Fibroblast of pulmonary artery (primary cell): ENCODE data around the gene SIVA1.

Source experiments
- DNase-seq: peaks from one replicate; pipeline ENCODE4 v3.0.0-alpha.2; 2010; ENCODE audit warnings: low read depth
- H3K4me3 ChIP-seq: replicated peaks from 2 replicates; pipeline ENCODE4 v1.5.1; 2011; ENCODE audit warnings: low read depth, mild to moderate bottlenecking, control low read depth, low read length, moderate library complexity
- TF ChIP-seq, protein P1 (sequence below): IDR thresholded peaks from 2 replicates; pipeline ENCODE4 v1.5.1; 2011; ENCODE audit warnings: mild to moderate bottlenecking, control low read depth, low read length, inconsistent platforms; ENCODE audit errors: missing control alignments

The SIVA1 gene

DNA sequence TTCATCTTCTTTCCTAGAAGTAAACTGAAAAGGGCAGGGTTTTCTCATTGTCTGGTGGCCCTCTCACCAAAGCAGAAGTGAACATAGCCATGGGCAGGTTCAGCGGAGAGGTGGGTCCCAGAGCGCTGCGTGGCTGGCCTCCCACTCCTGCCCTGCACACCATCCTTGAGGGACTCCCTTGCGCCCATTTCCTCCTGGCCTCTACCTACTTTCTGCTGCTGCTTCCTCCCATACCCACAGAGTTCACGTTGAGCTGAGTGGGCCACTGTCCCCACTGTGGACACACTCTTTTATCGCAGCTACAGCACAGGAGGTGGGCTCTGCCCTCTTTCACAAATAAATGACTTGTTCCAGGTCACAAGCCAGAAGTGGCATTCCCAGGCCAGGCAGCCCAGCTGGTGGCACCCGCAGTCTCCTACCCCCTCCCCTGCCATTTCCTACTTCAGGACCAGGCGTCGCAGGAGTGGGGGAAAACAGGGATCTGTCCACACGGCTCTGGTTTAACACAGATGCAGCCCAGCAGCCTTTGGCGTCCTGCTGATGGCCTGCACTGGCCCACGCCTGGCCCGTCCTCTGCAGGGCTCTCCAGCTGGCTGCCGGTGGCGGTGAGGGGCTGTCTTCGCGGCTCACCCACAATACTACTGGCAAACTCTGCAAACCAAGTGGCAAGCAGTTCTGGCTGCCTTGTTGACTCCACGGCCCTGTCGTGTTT, 4.9 kb downstream of the SIVA1 start:
- H3K4me3 ChIP-seq, result no peak overlapping the region
- TF ChIP-seq, protein P1, sequence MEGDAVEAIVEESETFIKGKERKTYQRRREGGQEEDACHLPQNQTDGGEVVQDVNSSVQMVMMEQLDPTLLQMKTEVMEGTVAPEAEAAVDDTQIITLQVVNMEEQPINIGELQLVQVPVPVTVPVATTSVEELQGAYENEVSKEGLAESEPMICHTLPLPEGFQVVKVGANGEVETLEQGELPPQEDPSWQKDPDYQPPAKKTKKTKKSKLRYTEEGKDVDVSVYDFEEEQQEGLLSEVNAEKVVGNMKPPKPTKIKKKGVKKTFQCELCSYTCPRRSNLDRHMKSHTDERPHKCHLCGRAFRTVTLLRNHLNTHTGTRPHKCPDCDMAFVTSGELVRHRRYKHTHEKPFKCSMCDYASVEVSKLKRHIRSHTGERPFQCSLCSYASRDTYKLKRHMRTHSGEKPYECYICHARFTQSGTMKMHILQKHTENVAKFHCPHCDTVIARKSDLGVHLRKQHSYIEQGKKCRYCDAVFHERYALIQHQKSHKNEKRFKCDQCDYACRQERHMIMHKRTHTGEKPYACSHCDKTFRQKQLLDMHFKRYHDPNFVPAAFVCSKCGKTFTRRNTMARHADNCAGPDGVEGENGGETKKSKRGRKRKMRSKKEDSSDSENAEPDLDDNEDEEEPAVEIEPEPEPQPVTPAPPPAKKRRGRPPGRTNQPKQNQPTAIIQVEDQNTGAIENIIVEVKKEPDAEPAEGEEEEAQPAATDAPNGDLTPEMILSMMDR, result no peak
- no peak for DNase-seq

DNA sequence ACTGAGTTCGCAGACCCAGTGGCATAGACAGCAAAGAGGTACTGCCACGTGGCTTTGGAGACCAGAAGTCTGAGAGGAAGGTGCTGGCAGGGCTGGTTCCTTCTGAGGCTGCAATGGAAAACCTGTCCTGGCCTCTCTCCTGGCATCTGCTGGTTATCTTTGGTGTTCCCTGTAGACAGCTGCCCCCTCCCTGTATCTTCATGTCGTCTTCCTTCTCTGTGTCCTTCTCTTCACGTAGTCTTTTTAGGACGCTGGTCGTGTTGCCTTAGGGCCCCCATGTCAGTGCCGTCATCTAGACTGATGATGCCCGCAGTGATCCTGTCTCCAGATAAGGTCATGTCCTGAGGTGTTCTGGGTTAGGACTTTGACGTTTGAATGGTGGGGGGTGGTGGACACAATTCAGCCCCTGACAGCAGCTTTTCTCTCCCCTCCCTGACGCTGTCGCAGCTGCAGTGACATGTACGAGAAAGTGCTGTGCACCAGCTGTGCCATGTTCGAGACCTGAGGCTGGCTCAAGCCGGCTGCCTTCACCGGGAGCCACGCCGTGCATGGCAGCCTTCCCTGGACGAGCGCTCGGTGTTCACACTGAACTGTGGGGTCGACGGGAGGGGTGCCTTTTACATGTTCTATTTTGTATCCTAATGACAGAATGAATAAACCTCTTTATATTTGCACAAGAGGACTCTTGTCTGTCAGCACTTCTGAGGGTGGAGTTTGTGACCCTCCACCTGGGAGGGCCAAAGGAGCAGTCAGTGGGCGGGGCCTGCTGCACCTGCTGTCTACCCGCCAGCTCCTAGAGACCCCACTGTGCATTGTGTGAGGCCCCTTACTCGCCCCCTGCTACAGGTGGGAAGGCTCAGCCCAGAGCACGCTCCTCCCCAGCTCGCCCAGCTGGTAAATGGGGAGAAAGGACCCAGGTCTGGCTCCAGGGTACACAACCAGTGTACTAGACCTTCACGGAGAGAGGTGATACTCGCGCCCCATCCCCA, 6.3 kb downstream of the SIVA1 start:
- no peak overlapping the region for H3K4me3 ChIP-seq
- no peak for DNase-seq
- TF ChIP-seq, protein P1, result no peak

DNA sequence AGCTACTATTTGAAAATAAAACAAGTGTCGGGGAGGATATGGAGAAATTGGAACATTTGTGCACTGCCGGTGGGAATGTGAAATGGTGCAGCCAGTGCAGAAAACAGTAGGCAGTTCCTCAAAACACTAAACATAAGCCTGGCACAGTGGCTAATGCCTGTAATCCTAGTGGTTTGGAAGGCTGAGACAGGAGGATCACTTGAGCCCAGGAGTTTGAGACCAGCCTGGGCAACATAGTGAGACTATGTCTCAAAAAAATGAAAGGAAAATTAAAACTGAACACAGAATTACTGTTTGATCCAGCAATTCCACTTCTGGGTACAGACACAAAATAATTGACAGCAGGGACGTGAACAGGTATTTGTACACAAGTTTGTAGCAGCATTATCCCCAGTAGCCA, 12.6 kb downstream of the SIVA1 start:
- TF ChIP-seq, protein P1, result no peak
- no peak overlapping the region for H3K4me3 ChIP-seq
- no peak for DNase-seq

DNA sequence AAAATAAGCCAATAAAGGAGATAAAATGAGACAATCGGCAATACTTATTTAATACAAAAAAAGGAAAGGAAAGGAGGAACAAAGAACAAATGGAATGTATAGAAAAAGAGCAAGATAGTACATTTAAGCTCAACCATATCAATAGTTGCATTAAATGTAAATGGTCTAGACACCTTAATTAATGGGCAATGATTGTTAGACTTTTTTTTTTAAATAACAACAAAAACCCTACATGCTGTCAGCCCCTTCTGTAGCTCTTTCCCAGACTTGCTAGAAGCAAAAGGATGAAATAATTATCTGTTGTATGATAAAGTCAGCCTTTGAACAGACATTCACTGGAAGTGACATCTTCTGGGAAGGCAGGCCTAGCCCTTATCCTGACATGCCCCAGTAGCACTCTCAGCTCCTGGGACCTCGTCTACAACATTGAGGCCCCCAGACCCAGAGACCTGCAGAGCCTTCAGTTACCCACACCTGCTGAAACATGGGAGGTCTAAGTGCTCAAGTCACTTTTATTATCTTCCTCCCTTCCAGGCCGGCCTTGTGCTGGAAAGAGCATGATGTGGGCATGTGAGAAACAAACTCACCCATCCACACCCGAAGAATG, 13.4 kb downstream of the SIVA1 start:
- TF ChIP-seq, protein P1, result no peak
- no peak overlapping the region for H3K4me3 ChIP-seq
- DNase-seq, result no peak

DNA sequence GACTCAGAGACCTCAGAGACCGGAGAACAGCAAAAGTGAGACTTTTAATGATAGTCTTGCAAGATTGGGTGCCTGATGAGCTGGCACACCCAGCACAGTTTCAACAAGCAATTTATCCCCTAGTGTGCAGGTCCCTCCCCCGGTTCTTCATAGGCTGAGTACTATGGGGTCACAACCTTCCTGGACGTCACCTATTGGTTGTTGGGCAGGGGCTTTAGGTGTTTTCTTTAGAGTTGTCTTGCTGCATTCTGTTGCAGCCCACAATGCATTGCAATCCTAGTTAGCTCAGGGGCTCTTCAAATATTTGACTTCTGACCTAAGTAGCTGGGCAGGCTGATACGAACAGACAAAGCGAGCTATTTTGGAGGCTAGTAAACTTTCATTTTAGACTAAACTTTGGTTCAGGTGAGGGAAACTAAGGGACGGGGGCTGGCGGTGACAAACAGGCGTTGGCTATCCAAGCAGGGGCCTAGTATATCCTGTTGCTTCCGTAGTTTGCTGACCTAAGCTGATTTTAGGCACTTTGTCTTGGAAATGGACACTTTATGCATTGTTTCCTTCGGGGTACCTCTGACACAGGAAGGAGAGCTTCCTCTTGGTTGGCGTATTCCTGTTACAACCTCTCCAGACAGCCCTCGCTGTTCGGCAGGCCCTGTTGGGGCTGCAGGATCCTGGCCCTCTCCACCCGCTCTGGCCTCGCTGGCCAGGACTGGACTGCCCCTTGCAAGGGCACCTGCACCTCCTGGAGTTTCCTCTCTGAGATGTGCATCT, 14.1 kb downstream of the SIVA1 start:
- TF ChIP-seq, protein P1, result no peak
- H3K4me3 ChIP-seq, result no peak overlapping the region
- no peak for DNase-seq

DNA sequence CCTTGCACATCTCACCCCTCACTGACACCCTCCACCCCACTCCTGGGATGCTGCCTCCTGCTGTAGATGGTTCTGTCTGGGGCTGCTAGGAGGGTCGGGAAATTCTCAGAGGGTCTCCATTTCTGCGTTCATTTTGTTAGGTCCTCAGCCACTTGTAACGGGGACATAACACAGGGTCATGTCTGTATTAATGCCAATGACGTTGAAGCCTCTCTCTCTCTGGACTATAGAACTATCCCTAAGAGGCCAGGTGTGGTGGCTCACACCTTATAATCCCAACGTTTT, 14.6 kb downstream of the SIVA1 start:
- H3K4me3 ChIP-seq, result no peak overlapping the region
- TF ChIP-seq, protein P1, result no peak
- no peak for DNase-seq
